HG03432 (cell line): Measurements from ENCODE around the gene ALPL.

ENCODE experiments used
- ATAC-seq: cut with Tn5 transposase; IDR thresholded peaks from one replicate; pipeline ENCODE4 v1.9.1; 2021; ENCODE audit warnings: mild to moderate bottlenecking, moderate library complexity; ENCODE audit not compliant: unreplicated experiment

Gene ALPL

DNA sequence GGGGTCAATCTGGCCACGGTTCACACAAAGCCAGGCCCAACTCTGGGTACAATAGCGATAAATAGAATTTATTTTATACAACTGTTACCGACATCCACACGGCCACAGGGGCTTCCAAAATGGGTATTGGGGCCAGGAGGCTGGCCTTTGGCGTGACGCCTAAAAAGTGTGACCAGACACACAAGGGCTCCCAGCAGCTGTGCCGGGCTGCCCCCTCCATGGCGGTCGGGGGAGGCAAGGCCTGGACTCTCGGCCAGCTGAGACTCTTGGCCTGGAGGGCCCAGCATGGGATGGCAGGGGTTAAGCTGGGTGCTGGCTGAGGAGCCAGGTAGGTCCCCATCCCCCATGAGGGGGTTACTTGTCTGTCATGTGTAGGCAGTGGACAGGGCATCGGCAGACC is 87.0 kb downstream of the ALPL start:
- ATAC-seq, result no peak

DNA sequence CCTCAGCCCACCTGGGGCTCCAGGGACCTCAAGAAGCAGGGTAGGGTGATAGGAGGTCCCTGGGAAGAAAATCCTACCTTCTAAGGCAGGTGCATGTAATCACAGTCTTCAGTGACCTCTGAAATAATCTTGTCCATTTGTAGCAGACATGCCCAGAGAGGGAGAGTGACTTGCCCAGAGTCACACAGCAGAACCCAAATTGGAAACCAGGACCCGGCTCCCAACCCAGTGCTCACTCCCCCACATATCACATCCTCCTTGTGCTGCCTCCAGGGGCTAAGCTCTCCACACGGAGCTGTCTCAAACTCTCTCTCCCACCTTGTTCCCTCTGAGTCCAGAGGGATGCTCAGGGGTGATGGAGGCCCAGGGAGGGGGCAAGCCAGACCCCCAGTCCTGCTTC is 87.4 kb downstream of the ALPL start:
- ATAC-seq, result no peak

DNA sequence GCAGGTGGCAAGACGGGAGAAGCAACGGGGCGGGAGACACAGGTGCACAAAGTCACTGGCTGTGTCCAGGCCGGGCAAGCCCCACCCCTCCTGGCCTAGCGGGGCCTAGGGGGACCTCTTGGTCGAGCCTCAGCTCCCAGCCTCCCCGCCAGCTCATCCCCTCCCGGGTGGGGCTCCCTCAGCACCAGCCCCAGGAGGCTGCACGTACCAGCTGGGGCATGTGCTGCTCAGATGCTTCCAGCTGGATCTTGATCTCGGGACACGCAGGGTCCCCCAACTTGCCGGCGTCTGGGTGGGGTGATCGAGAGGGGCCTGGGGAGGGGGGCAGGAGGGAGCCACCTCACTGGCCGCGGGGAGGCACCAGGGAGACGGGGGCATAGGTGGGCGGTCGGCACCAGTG is 88.5 kb downstream of the ALPL start:
- no peak for ATAC-seq

DNA sequence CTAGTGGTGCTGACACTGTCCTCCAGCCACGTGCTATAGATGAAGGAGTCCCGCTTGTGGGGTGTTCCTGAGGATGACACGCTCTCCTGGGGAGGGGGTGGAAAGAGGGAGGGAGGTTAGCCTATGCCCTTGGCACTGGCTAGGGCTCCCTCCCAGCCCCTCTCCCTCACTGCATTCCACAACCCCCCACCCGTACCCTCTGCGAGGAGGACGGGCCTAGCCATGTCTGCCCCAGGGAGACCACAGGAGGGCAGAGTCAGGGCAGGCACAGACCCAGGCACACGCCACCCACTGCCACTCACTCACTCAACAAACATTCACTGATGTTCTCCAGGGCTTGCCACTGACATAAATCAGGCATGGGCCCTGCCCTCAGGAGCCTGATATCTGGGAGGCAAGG is 89.2 kb downstream of the ALPL start:
- no peak for ATAC-seq

DNA sequence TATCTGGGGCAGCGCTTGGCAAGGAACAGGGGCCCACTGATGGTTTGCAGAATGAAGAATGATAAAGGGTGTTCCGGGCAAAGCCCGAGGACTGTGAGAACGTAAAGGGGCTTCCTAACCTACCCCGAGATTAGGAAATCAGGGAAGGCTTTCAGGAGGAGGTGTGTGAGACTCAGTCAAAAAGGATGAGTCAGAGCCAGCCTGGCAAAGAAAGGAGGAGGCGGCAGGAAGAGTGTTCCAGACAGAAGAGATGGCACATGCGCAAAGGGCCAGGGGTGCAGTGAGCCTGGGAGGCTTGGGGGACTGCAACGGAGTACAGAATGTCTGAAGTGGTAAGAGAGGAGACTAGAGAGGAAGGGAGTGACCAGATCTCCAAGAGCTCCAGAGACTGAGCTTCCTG is 89.7 kb downstream of the ALPL start:
- no peak for ATAC-seq

DNA sequence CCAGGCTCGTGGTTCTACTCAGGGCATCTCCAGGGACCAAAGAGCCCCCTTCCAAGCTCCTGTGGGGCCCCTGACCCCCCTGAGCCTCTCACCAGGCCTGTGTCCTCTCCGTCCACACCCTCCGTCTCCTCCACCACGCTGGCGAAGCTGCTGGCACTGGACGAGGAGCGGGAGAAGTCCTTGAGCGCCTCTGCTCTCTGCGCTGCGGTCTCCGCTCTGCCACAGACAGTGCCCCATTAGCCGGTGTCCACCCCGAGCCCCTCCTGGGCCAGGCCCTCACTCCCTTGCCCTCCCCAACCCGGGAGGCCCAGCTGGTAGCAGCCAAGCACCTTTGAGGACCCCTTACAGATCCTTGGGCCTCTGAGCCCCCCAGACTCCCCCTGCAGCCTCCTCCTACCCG is 90.2 kb downstream of the ALPL start:
- ATAC-seq, result no peak

DNA sequence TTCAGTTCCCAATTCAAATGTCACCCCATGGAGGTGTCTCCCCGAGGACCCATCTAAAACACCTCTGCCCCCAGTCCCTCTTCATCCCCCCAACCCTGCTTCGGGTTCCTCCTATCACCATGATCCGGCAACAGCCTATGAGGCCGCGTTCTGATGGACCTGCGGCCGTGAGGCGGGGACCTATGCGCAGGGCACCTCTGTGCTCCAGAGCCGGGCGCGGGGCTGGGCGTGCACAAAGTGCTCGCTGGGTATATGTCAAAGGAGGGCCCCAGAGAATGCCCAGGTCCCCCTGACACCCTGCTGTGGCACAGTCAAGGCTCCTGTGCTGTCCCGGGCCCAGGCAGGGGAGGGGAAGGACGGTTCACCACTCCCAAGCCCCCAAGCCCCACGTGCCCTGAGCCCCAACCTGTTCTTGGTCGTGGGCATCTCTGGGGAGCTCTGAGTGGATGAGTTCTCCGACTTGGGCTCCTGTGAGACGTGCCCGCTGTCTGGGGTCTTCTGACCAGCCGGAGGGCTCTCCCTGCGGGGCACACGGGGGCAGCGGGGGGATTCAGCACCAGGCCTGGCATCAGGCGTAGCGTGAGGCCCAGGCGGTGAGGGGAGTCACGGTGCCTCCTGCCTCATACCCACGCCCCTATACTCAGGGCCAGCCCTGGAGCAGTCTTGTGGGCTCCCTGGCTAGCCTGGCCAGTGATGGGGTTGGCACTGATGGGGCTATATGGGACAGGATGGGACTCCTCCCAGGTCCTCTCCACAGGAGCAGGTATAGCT is 92.2 kb downstream of the ALPL start:
- ATAC-seq, result no peak

DNA sequence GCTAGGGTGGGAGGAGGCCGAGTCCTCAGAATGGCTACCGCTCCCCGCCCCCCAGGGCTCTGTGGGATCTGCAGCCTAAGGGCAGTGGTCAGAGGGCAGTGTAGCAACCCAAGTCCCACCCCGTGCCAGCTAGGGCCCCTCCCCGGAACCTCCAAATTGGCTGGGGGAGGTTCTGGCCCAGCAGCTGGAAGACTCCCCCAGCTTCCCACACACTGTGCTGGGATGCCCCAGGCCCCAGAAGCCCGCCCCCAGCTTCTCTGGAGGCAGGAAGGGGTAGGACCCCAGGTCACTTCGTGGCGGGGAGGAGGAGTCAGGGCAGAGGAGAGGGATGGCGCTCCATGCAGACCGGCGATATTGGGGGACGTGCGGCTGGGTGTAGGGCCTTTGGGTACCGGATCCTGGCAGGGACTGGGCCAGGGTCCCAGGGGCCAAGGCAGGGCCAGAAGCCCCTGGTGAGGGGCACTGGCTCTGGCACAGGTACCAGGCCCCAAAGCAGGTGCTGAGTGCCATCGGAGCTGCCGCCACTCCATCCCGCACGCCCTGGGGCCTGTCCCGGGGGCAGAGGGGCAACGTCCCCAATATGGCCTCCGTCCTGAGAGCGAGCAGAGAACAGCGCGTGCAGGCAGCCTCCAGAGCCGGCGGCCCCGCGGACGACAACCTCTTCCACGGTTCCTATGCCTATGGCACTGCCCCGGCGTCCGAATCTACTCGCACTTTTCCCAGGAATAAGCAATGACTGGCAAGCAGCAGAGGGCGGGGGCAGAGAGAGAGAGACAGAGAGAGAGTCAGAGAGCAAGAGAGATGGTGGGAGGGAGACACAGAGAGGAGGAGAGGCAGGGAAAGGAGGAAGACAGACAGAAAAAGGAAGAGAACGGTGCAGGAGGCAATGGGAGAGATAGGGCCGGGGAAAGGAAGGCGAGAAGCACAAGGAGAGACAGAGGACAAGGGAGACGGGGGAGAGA is 94.2 kb downstream of the ALPL start:
- no peak for ATAC-seq

DNA sequence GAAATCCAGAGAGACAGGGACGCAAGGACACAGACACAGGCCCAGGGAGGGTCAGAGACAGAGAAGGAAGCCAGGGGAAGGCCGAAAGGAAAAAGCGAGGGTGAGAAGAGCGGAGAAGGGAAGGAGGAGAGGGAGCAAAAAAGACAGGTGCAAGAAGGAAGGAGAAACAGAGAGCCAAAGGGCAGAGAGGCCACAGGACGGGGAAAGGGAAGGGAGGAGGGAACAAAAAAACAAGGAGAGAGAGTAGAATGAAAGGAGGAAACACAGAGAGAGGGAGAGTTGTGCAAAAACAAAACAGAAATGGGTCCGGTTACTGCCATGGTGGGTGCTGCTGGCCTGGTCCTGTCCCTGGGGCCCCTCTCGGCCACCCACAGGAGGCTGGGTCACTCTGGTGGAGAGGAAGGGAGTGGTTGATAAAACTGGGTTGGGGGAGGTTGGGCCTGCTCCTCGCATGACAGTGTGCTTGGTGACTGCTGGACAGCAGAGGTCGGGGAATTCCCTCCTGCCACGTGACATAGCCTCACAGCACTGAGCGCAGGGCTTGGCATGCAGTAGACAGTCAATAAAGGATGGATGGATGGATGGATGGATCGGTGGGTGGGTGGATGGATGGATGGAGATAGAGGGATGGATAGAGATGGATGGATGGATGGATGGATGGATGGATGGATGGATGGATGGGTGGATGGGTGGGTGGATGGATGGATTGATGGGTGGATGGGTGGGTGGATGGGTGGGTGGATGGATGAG is 95.2 kb downstream of the ALPL start:
- ATAC-seq, result no peak

DNA sequence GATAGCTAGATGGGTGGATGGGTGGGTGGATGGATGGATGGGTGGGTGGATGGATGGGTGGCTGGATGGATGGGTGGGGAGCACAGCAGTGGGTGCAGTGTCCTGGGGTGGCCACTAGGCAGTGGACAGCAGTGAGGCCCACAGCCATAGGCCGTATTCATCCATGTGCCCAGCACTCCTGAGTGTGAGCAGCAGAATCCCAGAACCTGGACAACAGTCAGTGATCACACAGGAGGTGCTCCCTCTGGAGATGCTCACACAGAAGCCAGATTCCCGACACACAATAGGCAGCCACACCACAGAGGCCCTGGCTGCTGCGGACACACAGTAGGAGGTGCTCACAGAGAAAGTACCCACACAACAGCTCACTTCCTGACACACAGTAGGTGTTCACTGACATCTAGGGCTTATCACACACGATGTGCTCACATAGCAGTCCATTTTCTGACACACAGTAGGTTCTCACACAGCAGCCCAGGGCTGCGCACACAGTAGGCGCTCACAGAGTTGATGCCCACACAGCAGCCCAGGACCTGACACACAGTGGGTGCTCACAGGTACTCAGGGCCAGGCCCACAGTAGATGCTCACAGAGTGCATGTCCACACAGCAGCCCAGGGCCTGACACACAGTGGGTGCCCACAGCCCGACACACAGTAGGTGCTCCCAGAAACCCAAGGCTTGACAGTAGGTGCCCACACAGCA is 95.9 kb downstream of the ALPL start:
- no peak for ATAC-seq

DNA sequence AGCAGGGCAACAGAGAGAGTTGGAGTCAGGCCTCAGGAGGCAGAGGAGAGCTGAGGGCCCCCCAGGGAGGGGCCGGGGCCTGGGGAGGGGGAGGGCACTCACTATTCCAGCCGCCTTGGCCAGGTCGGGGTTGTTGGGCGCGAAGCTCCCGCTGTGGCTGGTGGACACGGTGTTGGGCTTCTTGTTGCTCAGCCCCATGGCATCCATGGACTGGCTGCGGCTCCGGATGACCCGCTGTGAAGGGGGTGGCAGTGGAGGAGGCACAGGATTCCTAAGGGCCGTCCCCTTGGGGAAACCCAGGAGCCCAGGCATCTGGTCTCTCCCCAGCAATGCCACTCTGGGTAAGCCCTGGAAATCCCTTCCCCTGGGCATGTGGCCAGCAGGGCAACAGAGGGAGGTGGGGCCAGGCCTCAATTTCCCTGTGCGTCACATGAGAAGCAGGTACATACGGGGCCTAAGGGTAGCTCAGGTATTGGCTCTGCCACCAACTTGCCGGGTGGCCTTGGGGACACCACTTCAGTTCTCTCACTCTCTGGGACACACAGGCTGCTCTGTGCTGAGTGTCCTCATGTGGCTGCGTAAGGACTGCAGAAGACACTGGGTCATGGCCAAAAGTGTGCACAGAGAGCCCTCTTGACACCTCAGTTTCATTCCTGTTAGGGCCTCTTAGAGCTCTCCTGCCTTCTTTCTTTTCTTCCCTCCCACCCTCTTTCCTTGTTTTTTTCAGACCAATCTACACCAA is 96.9 kb downstream of the ALPL start:
- no peak for ATAC-seq

DNA sequence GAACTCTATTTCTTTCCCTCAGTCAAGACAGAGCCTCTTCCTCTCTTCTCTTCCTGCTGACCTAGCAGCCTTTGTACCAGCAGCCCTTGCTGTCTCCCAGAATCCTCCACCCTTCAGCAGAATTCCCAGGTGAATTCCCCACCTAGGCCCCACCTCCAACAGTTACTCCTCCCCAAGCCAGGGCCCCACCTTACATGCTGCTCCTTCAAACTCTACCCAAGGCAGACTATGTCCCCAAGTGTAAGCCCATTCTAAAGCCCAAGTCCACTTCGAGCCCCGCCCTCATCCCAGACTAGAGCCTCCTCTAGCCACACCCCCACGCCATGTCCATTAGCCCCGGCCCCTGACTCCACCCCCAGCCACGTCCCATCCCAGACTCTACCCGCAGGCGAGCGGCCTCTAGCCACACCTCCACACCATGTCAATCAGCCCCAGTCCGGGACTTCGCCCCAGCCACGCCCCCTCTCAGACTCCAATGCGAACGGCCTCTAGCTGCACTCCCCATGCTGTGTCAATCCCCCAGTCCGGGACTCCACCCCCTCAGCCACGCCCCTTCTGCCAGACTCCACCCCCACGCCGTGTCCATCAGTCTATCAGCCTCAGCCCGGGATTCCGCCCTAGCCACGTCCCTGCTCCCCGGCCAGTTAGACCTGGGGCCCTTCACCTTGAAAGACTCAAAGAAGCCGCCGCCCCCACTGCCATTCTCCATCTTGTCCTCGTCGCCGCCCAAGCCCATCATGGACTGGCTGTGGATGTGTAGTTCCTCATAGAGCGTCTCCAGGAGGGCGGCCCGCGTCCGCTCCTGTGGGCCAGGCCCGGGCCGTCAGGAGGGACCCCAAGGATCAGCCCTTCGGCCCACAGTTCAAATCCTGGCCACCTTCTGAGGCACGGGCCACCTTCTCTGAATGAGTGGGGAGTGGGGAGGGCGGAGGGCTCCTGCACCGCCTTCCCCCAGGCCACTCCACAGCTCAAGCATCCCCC is 98.6 kb downstream of the ALPL start:
- peak; percentile 72 for ATAC-seq

DNA sequence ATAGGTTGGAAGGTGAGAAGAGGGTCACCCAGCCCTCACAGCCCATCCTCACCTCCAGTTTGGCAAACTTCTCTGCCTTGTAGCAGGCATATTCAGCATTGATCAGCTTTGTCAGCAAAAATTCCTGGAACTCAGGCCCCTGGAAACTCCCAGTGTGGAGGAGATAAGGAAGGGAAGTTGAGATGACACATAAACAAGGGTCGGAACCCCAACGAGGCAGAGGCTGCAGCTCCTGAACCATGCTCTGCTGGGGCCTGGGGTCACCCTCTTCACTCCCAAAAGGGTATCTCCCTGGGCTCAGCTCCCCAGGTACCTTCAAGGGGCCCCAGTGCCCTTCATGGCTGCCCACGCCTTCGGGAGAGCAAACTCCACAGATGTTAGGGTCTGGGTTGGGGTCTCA is 99.6 kb downstream of the ALPL start:
- no peak for ATAC-seq

DNA sequence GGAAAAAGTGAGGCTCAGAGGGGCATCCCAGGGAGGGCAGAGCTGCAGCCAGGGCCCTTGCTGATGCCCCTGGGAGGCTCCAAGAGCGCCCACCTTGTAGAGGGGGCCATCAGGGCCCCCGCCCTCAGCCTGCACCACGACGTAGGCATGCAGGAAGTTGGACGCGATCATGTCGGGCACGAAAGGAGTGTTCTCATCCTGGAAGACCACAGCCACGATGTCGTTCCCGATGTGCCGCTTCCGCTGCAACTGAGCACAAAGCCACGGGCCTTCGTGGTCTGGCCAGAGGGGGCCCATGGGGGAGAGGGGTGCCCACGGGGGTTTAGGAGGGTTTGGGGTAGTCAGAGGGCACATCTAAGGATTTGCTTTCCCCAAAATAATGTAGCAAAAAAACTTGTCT is 100.8 kb downstream of the ALPL start:
- no peak for ATAC-seq

DNA sequence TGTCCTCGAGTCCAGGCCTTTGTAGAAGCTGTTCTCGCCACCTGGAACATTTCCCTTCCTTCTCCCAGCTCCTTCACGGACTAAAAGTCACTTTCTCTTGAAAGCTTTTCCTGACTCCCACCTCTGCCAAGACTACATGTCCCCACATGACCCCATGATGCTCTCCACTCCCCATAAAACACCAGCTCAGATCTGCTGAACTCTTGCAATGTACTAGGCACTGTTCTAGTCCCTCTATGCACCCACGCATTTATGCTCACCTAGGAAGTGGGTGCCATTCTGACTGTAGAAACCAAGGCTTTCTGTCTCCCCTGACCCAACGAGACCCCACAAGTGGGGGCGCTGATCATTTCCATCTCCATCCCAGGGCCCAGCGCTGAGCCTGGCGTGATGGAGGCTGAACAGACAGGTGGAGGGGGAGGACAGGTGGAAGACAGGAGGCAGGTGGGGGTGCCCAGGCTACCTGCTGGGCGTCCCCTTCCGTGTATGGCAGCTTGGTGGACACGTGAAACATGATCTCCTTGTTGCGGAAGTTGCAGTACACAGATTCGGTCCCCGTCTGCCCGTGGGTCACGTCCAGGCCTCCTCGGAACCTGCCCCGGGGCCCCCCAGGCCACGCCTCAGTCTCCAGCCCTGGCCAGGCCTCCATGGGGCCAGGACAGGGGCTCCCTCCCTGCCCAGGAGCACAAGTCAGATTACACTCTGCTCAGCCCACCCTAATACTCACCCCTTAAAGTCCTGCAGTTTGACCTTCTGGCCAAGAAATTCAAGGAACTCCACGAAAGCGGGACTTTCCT is 102.0 kb downstream of the ALPL start:
- no peak for ATAC-seq

DNA sequence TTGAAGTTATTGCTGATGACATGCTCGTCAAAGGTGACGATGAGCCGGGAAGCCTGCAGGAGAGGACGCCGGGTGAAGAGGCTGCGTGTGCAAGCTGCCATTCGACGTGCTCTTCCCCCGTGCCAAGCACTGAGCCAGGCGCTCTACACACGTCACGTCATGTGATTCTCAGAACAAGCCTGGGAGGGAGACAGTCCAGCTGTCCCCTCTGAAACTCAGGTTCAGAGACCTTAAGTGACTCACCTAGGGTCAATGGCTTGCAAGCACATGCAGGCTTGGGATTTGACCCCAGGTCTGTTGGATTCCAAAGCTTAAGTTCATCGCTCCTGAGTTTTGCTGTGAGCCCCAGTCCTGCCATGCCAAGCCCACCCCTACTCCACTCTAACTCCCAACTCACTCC is 102.8 kb downstream of the ALPL start:
- ATAC-seq, result no peak

DNA sequence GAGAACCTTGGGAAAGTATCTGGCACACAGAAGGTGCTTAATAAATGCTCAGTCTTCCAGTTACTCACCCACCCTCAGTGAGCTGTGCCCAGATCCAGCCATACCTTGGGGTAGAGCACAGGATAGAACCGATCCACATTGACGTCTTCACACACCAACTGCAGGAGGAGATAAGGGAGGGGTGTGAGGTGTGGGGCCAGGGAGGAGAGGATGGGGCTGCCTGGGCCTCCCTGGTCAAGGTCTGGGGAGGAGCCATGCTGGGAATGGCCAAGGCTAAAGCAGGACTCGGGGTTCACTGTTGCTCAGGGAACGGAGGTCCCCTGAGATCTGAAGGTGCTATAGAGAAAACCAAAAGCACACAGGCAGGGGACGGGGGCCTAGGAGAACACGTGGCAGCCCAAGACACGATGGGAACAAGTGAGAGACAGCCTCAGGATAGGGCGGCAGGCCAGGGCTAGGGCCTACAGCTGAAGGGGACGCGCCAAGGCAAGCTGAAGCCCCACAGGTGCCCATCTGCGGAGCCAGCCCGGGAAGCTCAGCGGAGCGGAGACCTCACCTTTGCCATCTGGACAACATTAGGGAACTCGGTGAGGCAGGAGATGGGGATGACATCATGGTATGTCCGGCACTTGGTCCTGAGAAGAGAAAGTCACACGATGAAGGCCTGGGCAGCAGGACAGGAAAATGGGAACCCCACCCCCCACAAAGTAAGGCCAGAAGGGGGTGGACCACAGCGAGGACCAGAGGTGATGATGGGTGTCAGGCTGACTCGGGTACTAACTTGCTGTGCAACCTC is 104.0 kb downstream of the ALPL start:
- no peak for ATAC-seq
